HG03066 (cell line): Measurements from ENCODE around the gene CMIP.

Experiments used
- ATAC-seq: cut with Tn5 transposase; IDR thresholded peaks from one replicate; pipeline ENCODE4 v1.9.1; 2021; ENCODE audit warnings: low read depth; ENCODE audit not compliant: unreplicated experiment

CMIP gene

GRCh38 chr16:81473969-81474959, 29.7 kb downstream of the CMIP start:
- no peak for ATAC-seq

DNA sequence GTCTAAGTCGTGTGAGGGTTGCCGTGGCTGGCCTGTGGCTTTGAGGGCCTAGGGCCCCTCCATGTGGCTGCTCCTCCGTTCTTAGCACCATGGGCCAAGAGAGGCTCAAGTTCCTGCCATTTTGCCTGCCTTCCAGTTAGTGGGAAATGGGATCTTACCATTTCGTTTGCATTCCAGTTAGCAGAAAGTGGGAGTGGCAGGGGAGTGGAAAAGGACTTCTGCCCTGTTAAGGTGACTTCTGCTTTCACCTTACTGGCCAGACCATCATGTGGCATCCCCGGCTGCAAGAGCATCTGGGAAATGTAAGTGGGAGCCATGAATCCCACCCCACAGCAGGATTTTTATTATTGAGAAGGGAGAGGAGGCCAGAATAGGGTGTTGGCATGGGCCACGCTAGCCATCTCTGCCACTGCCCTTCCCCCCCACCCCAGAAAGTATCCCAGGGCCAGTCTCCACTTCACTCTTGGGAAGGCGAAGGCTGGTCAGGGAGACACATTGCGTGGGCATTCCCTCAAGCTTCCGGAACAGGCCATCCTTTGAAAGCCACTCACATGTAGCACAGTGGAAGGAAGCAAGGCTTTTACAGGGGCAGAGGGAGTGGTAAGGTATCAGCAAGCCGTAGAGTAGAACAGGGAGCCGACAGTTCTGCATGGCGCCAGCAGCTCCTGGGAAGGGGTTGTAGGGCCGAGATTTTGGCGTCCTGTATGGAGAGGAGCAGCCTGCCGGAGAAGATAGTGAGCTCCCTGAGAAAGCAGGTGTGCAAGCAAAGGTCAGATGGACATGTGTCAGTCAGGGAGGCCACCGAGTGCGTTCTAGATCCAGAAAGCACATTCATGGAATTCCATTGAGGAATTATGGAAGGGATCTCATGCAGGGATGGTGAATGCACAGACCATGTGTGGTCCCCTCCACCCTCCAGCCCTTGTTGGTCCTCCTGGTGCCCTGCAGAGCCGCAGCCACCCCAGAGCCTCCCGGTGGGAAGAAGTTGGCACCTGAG, 33.4 kb downstream of the CMIP start:
- no peak for ATAC-seq

- peak; percentile 51 for ATAC-seq
These were observed 34.4 kb downstream of the CMIP start for GRCh38 chr16:81478876-81479511.

DNA sequence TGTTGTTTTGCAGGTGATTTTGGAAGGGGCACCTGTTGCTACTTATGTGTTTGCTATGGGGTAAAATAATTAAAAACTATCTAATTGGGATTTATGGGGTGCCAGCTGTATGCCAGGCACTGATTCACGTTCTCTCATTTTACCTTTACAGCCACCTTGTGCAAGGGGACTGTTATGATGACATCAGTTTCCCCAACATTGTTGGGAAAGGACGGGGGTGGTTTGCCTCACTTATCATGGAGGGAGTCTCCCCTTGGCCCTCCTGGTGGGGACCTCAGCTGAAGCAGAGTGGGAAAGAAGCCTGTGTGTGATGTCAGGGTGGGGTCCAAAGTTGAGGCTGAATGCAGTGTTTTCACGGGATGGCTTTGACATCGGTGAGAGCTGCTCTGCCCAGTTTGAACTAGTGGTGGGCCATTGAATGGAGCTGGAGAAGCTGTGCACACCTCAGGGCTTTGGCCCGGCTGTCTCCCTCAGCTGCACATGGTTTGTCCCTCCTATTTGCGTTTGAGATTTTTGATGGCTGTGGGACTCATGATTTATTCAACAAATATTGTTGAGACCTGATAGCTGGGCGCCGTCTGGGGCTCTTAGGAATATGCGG, 36.1 kb downstream of the CMIP start:
- ATAC-seq, result peak; percentile 4

- ATAC-seq, result peak; percentile 85
These were observed 36.7 kb downstream of the CMIP start for GRCh38 chr16:81481207-81481821.

DNA sequence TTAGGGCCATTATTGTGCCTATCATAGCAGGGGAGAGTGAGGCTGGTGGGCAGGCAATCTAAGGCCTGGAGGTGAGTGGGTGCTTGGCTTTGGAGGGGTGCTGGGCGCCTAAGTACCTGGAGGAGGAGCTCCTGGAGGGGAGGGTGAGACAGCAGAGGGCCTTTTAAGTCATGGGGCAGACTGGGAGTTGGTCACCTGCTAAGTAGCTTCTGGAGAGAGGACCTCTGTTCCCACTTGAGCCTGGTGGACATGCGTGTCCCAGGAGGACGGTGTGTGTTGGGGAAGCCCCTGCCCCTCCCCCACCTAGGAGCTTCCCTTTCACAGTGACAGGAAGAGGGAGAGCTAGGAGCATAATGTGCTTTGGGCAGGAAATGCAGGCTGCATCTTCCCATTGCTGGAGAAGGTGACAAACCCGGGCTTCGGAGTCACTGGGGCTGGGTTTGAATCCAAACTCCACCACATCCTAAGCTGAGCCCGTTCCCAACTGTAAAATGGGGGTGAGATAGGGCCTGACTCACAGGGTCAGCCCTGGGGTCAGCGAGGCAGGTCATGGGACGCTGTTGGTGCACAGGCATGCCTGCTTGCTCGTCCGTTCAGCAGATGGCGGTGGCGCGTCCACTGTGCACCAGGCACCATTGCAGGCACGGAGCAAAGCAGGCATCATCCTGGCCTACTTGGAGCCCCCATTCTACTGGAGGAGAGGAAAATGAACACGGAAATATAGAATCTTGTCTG, 37.9 kb downstream of the CMIP start:
- no peak for ATAC-seq

DNA sequence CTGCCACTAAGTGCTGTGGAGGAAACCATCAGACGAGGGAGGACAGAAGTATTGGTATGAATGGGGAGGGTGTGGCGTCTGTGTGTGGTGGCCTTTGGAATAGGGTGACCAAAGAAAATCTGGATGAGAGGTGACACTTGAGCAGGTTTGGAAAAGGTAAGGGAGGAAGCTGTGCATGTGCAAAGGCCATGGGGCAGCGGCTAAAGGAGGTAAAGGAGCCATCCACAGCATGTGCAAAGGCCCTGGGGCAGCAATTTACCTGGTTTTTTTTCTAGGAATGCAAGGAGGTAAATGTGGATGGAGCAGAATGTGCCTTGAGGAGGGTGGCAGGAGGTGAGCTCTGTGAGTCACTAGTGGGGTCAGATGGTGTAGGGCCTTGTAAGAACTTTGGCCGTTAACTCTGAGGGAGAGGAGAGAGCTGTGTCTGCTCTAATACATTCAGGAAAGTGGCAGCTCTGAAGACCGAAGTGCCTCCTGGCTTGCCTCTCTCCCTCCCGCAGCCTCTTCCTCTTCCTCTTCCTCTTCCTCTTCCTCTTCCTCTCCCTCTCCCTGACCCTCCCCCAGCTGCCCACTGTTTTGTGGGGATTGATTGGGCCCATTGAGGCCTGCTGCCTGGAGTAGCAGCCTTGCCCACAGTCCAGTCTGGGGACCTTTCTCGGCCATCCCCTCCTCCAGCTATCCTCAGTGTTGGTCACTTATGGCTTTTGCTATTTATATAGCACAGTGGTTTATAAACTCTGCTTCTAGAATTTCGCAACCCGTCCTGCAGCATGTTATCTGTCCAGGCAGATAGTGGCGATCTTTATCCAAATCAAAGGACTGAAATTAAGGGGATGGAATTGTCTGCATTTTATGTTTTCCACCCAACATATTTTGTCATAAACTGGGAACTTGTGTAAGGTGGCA, 38.7 kb downstream of the CMIP start:
- ATAC-seq, result no peak

- ATAC-seq, result no peak
These were observed 39.5 kb downstream of the CMIP start for GRCh38 chr16:81483970-81484595.

GRCh38 chr16:81484908-81485624, 40.5 kb downstream of the CMIP start:
- no peak for ATAC-seq

GRCh38 chr16:81485824-81486539, 41.4 kb downstream of the CMIP start:
- no peak for ATAC-seq

DNA sequence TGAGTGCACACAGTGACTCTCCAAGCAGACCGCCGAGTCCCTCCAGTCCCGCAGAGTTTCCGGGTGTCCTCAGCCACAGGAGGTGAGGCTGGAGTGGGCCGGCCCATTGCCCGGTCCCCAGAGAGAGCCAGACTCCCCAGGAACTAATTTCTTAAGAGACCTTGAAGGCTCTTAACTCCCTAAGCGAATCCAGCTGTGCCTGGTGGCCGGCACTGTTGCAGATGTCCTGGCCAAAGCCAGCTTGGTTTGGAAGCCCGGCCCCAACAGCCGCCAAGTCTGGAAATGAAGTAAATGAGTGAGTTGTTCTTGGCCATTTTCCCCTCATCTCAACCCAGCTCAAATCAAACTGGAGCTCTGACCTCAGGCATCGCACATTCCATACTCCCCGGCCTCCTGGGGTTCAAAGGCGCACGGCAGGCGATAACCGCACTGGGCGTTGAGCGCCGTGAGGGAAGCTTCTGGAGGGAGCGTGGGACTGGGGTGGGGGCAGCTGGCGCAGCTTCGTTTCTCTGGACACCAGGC, 42.0 kb downstream of the CMIP start:
- no peak for ATAC-seq

GRCh38 chr16:81487301-81487720, 42.7 kb downstream of the CMIP start:
- ATAC-seq, result no peak

GRCh38 chr16:81488687-81489411, 44.2 kb downstream of the CMIP start:
- no peak for ATAC-seq

DNA sequence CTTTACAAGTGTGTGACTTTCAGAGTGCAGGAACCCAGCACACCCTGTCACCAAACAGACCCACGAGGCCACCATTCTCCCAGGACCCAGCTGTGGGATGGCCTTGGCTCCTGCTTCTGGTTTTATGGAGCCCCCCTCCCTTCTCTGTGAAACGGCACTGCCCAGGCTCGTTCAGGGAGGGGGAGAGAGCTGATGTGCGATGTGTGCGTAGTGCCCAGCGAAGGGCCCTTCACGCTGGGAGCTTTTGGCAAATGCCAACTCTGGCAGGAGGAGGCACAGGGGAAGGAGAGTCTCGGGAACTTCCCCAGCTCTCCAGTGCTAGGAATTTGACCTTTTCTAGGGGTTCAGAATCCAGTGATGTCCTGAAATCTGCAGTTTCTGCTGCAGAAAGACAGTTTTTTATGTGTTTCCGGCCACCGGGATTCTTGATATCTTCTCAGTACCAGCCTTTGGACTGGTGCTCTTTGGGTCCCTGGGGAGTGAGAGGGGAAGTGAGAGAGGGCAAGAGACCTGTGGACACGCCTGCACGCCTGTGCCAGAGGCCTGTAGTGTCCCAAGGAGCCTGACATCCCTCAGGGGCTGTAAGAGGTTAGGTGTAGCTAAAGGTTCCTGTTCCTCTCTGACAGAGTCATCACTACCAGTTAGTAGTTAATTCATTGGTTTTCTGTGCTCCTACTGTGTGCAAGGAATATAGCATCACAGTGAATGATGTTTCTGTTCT, 45.1 kb downstream of the CMIP start:
- ATAC-seq, result no peak
